Measurements from ENCODE around the gene CAMK1.

- no peak for TF ChIP-seq CTCF (optimal IDR thresholded peaks at IDR 0.05 in 1 of 3, IDR thresholded peaks at IDR 0.05 in 1 of 3, conservative IDR thresholded peaks at IDR 0.05 in 1 of 3; ENCODE audit: extremely low read depth in 1 of 3, insufficient read depth in 2 of 3, low read length in 3 of 3)
- no peak for TF ChIP-seq EZH2 (IDR thresholded peaks at IDR 0.05; ENCODE audit: low read length)
Observed at GRCh38 chr3:9786209-9786739, 16.5 kb upstream of the CAMK1 start.
